Duodenal mucosa (tissue), 2 donors: ENCODE measurements around the gene CCL13.

Experiments
- H3K27ac ChIP-seq: one replicate; pipeline ENCODE4 v1.7.0; 2013; ENCODE audit warnings: low read depth, low read length
- H3K27me3 ChIP-seq, 2 donors: one replicate each; pipeline ENCODE4 v1.7.0; 2013; ENCODE audit warnings: low read length in 2 of 2, control low read depth in 1 of 2; ENCODE audit not compliant: insufficient read depth in 2 of 2, control insufficient read depth in 1 of 2
- H3K36me3 ChIP-seq, 2 donors: one replicate each; pipeline ENCODE4 v1.7.0; 2013; ENCODE audit warnings: low read length in 2 of 2, control low read depth in 1 of 2; ENCODE audit not compliant: insufficient read depth in 2 of 2, control insufficient read depth in 1 of 2
- H3K4me1 ChIP-seq, 2 donors: one replicate each; pipeline ENCODE4 v1.7.0; 2013; ENCODE audit warnings: low read length in 2 of 2, control low read depth in 1 of 2; ENCODE audit not compliant: insufficient read depth in 2 of 2, control insufficient read depth in 1 of 2
- H3K4me3 ChIP-seq, 2 donors: one replicate each; pipeline ENCODE4 v1.7.0; 2013; ENCODE audit warnings: low read length in 2 of 2, low read depth in 1 of 2
- H3K9ac ChIP-seq, 2 donors: one replicate each; pipeline ENCODE4 v1.7.0; 2013; ENCODE audit warnings: low read length in 2 of 2, low read depth in 1 of 2
- H3K9me3 ChIP-seq, 2 donors: one replicate each; pipeline ENCODE4 v1.7.0; 2013; ENCODE audit warnings: low read length in 2 of 2, control low read depth in 1 of 2; ENCODE audit not compliant: control insufficient read depth in 1 of 2

The CCL13 gene

DNA sequence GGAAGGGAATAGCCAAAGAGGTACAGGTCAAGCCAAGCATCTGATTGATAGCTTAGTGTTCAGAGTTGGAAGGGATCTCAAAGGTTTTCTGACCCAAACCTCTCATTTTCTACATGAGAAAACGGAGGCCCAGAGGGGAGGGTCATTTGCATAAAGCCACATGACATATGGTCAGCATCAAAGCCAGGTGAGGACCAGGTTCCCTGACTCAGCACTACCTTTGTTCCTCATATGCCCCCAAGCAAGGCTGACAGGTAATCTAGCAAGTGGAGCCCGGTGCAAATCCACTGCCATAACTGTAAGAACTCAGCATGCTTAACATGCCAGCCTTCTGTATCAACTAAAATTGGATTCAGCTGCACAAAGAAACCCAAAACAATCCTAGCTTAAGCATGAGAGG lies 35.0 kb downstream of the CCL13 start:
- no peak overlapping the region for H3K27ac ChIP-seq
- H3K9me3 ChIP-seq: no peaks in the 10 kb centered on the region
- H3K4me3 ChIP-seq: no peak overlapping the region
- no peak overlapping the region for H3K9ac ChIP-seq
- H3K4me1 ChIP-seq: no peaks in the 10 kb centered on the region
- no peaks in the 10 kb centered on the region for H3K36me3 ChIP-seq
- H3K27me3 ChIP-seq: no peaks in the 10 kb centered on the region

DNA sequence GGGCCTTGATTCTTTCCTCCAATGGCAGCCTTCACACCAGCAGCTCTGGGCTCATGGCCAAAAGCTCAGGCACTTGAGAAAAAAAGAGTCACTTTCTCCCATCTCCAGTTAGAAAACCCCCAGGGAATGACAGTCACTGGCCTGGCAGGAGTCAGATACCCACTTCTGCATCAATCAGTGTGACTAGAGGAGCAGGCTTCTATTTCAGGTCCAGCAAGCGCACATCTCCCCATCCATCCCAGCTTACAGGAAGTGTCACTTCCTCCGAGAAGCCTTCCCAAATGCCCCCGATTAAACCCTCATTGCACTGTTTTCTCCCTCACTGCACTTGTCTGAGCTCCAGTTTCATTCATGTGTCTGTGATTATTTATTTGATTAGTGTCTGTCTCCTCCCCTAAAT lies 37.1 kb downstream of the CCL13 start:
- H3K27ac ChIP-seq: no peak overlapping the region
- no peaks in the 10 kb centered on the region for H3K36me3 ChIP-seq
- no peaks in the 10 kb centered on the region for H3K4me1 ChIP-seq
- H3K27me3 ChIP-seq: no peaks in the 10 kb centered on the region
- no peak overlapping the region for H3K9ac ChIP-seq
- H3K9me3 ChIP-seq: no peaks in the 10 kb centered on the region
- H3K4me3 ChIP-seq: no peak overlapping the region

DNA sequence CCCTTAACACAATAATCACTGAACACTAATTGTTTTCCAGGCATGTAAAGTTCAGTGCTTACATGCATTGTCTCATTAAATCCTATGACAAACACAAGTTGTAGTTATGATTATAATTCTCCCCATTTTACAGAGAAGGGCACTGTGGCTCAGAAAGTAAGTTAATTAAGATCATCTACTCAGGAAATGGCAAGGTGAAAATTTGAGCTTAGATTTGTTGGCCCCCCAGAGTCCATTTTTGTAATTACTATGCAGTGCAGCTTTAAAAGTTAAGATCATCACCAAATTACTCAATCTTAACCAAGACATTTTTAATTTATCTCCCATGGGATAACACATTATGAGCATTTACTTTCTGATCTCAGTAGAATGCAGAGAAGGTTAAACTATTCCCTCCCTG lies 41.0 kb downstream of the CCL13 start:
- Histone ChIP-seq H3K27ac (no peak overlapping the region), H3K9me3 (no peaks in the 10 kb centered on the region), H3K9ac (no peak overlapping the region), H3K36me3 (no peaks in the 10 kb centered on the region), H3K27me3 (no peaks in the 10 kb centered on the region), H3K4me1 (no peaks in the 10 kb centered on the region), H3K4me3 (no peak overlapping the region)

DNA sequence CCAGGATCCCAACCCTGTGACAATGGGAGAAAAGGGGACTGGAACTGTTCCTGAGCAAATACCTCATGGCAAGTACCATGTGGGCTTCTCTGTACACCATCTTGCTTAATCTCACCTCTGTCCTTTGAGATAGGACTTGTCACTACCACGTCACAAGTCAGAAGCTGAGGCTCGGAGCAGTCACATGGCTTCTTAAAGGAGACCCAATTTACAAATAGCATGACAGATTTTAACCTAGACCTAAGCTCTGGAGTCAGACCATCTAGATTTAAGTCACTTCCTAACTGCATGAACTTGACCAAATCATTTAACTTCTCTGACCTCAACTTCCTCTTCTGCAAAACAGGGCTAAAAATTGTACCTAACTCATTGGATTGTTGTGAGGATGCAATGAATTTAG lies 42.7 kb downstream of the CCL13 start:
- Histone ChIP-seq H3K36me3 (no peaks in the 10 kb centered on the region), H3K9me3 (no peaks in the 10 kb centered on the region), H3K27ac (no peak overlapping the region), H3K27me3 (no peaks in the 10 kb centered on the region), H3K4me3 (no peak overlapping the region), H3K9ac (no peak overlapping the region), H3K4me1 (no peaks in the 10 kb centered on the region)

DNA sequence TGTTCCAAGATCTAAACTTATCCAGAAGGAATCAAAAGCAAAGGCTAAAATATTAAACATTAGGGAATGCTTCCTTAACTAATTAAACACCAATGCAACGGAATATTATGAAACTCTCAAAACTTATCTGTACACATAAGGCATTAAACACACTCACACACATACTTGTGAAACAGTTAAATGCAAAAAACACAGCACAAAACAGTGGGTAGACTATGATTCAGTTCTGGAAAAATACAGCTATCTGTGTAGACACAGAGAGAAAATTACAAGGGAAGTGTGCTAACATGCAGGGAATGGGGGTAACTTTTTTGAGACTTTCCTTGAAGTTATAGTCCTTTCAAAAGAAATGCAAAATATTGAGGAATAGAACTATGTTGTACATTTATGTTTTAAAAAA lies 43.4 kb downstream of the CCL13 start:
- Histone ChIP-seq H3K4me1 (no peaks in the 10 kb centered on the region), H3K9ac (no peak overlapping the region), H3K4me3 (no peak overlapping the region), H3K27ac (no peak overlapping the region), H3K27me3 (no peaks in the 10 kb centered on the region), H3K9me3 (no peaks in the 10 kb centered on the region), H3K36me3 (no peaks in the 10 kb centered on the region)

DNA sequence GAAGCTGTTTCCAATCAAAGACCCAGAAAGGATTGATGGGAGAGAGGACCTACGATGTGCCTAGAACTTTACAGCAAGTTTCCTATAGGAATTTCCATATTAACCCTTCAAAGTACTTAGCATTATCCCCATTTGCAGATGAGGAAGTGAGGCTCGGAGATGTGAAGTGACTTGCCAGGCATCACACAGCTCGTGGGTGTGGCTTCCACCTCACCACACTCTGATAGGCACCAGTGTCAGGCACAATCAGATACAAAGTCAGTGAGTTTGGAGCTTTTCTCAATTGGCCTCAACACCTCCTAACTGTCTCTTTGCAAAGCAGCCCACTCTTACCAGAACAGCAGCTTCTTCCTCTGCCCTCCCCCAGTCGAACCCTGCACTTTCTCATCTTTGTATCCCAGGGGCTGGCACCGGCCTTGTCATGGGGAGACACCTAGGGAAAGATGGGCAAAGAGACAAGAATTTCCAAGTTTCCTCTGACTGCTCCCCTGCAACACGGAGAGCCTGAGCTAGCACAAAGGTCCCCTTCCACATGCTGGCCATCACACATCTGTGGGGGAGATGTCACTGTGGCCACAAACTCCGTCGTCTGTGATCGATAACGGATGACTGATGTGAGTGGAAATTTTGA lies 44.1 kb downstream of the CCL13 start:
- no peak overlapping the region for H3K9ac ChIP-seq
- no peaks in the 10 kb centered on the region for H3K9me3 ChIP-seq
- H3K27me3 ChIP-seq: no peaks in the 10 kb centered on the region
- no peaks in the 10 kb centered on the region for H3K36me3 ChIP-seq
- no peak overlapping the region for H3K4me3 ChIP-seq
- no peak overlapping the region for H3K27ac ChIP-seq
- H3K4me1 ChIP-seq: no peaks in the 10 kb centered on the region

DNA sequence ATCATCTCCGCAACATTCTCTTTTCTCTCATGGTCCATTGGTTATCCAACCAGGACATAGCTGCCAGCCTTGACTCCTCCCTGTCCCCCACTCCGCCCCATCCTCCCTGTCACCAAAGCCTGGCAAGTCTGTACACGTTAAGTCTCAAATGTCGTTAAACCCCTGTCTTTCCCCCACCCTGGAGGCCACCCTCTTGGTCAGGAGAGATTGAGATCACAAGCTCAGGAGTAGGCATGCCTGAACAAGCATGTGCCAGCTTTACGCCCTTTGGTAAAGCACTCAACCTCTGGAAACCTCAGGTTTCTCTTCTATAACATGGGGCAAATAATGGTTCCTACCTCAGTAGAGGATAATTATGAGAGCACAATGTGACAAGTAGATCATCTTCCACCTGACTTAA lies 44.9 kb downstream of the CCL13 start:
- no peaks in the 10 kb centered on the region for H3K27me3 ChIP-seq
- H3K4me1 ChIP-seq: no peaks in the 10 kb centered on the region
- H3K9me3 ChIP-seq: no peaks in the 10 kb centered on the region
- no peaks in the 10 kb centered on the region for H3K36me3 ChIP-seq
- H3K9ac ChIP-seq: no peak overlapping the region
- no peak overlapping the region for H3K4me3 ChIP-seq
- no peak overlapping the region for H3K27ac ChIP-seq

DNA sequence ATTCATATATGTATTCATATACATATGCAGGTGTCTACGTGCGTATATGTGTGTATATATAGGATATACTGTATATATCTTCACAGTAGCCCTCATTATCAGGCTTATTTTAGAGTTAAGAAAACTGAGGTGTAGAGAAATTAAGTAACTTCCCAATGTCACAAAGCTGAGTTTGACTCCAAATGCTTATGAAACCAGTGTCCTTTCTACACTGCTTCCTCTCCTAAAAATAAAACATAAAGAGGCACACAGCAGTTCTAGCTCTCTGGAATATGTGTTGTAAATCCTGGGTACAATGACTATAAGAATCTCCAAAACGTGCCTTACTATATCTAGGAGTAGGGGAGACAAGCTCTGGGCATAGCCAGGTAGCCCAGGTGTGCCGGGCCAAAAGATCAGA lies 46.7 kb downstream of the CCL13 start:
- Histone ChIP-seq H3K9ac (no peak overlapping the region), H3K9me3 (no peaks in the 10 kb centered on the region), H3K27me3 (no peaks in the 10 kb centered on the region), H3K4me1 (no peaks in the 10 kb centered on the region), H3K27ac (no peak overlapping the region), H3K4me3 (no peak overlapping the region), H3K36me3 (no peaks in the 10 kb centered on the region)

DNA sequence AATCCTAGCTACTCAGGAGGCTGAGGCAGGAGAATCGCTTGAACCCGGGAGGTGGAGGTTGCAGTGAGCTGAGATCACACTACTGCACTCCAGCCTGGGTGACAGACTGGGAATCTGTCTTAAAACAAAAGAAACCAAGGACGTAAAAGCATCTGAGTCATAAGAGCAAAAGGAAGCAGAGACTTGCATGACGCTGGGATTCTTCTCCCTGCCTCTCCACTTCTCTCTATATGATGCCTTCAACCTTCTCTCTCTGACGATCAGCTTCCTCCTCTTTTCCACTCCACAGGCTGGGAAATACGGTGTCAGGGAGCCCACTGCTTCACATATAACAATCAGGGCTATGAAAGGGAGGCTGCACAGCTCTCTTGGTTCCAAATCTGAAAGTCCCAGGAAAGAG lies 49.9 kb downstream of the CCL13 start:
- Histone ChIP-seq H3K9ac (no peak overlapping the region), H3K27ac (no peak overlapping the region), H3K9me3 (no peaks in the 10 kb centered on the region), H3K36me3 (no peaks in the 10 kb centered on the region), H3K4me3 (no peak overlapping the region), H3K4me1 (no peaks in the 10 kb centered on the region), H3K27me3 (peaks cover 0 to 3% of the 10 kb centered on the region in 2 donors)
